Measurements from ENCODE around the gene CYP39A1. TPM values are rescaled to one million over a fixed set of nuclear protein-coding genes. Genes with fewer than 3 reads are reported as not detected.

Gene CYP39A1
- total and polyA plus RNA-seq, 2 experiments from 2014 or later: 1.5 to 3.5 TPM

- H3K9me3 Mint-ChIP-seq: peaks cover 5% of the 10 kb centered on the region
Observed at GRCh38 chr6:46538800-46539480, 113.7 kb downstream of the CYP39A1 start.

More at GRCh38 chr6:46538800-46539480, 113.7 kb downstream of the CYP39A1 start:
- Mint-ChIP-seq H3K36me3 (ENCODE audit: low read depth) (peaks cover 4% of the 10 kb centered on the region; the same call in 2 of the 3 replicates), H3K27me3 (ENCODE audit: insufficient read depth, low read depth, poor library complexity) (peaks cover 1% of the 10 kb centered on the region), H3K4me1 (peaks cover 8% of the 10 kb centered on the region), H3K27ac (no peak overlapping the region), H3K4me3 (no peak overlapping the region)
- no peak overlapping the region for H2AFZ ChIP-seq
- TF ChIP-seq CTCF (conservative IDR thresholded peaks at IDR 0.05; ENCODE audit: low read depth in 2 of 2) (no peak), ZNF331 (CRISPR knock-in tag; IDR thresholded peaks at IDR 0.05; ENCODE audit: low read depth) (no peak), ZNF114 (CRISPR knock-in tag; IDR thresholded peaks at IDR 0.05) (no peak), JUNB (IDR thresholded peaks at IDR 0.05; ENCODE audit: unreplicated experiment) (no peak), ZNF462 (CRISPR knock-in tag; IDR thresholded peaks at IDR 0.05) (no peak), EZH2 (IDR thresholded peaks at IDR 0.05; ENCODE audit: low read depth, unreplicated experiment) (no peak), REST (IDR thresholded peaks at IDR 0.05; ENCODE audit: unreplicated experiment) (no peak), ETS1 (IDR thresholded peaks at IDR 0.05) (no peak), POLR2AphosphoS5 (IDR thresholded peaks at IDR 0.05; ENCODE audit: low read depth) (no peak), CREB1 (CRISPR knock-in tag; IDR thresholded peaks at IDR 0.05; ENCODE audit: low read depth) (no peak)
- no peak overlapping the region for H3K4me2 ChIP-seq
- no peak overlapping the region for H3K4me3 ChIP-seq
- H3K4me1 ChIP-seq (ENCODE audit: insufficient read depth): peaks cover 8% of the 10 kb centered on the region; the same call in 1 of the 2 replicates
- DNase-seq (ENCODE audit: low spot score): no peak
- no peaks in the 10 kb centered on the region for H4K20me1 ChIP-seq (replicated peaks; ENCODE audit: insufficient read depth)
- no peaks in the 10 kb centered on the region for H3K27me3 ChIP-seq (ENCODE audit: insufficient read depth)
- H3K27ac ChIP-seq (ENCODE audit: low read depth): no peak overlapping the region
- H3K36me3 ChIP-seq (ENCODE audit: insufficient read depth): 0 out of 2 replicates have a peak, but pooled peaks cover 2% of the 10 kb centered on the region
- no peaks in the 10 kb centered on the region for H3K79me2 ChIP-seq (replicated peaks; ENCODE audit: insufficient read depth)
- no peak for ATAC-seq
- no peaks in the 10 kb centered on the region for H3F3A ChIP-seq (replicated peaks; ENCODE audit: low read depth)
- no peaks in the 10 kb centered on the region for H3K9me2 ChIP-seq (ENCODE audit: insufficient read depth)
